ENCODE measurements around the gene RAB9A. TPM values are rescaled to one million over a fixed set of nuclear protein-coding genes. Genes with fewer than 3 reads are reported as not detected.
A peak's percentile ranks its signal among the peaks of the same experiment; 100 is the strongest.
"Not testable (repeated sequence)": the region's sequence is repeated elsewhere in the genome, so short reads cannot be mapped to it uniquely, and the experiment has no call there.

Gene RAB9A, protein sequence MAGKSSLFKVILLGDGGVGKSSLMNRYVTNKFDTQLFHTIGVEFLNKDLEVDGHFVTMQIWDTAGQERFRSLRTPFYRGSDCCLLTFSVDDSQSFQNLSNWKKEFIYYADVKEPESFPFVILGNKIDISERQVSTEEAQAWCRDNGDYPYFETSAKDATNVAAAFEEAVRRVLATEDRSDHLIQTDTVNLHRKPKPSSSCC
- 10 to 100 TPM; 15.7 to 28.1 (median 20.1) TPM for polyA plus RNA-seq (ENCODE audit: low read depth in 6 of 6)

DNA sequence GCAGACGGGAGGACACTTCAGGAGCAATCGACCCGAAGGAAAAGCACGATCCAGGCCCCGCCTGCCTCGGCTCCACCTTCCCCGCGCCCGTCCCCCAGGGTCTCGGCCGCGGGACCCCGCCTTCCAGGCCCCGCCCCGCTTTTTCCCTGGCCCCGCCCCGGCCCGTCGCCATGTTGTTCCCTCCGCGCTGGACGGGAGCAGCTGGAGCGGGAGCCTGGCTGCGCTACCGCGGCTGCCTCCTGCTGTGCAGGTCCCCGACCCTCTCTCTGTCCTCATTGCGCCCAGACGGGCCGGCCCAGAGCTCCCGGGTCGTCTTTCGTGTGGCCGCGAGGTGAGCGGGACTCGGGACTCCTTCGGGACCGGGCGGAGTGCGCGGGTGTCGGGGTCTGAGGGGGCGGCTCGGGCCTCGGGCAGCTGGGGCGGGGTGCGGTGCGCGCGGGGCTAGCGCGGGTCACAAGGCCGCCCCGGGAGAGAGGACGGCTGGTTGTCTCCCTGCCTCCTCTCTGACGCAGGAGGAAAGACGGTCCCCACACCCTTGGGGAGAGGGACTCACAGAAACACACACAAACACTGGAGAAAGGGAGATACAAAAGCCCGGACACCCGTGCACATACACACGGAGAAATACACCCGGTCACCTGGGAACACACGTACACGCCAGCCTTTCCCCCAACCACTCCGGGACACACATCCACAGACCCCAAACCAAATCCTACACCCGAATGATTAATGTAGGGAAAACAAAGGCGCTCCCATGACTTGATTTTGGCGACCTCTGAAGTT is at the start of gene RAB9A:
RAB9A (plus strand) TSS at position 171 of the 783 bp plus-strand sequence. CDS start 19,619 bp downstream, outside the sequence.
- peaks cover 32 to 52% (median 34%) of the 10 kb centered on the region in 3 donors for H3K4me1 Mint-ChIP-seq
- H3K36me3 Mint-ChIP-seq = no peaks in the 10 kb centered on the region
- peaks cover 0 to 8% (median 0%) of the 10 kb centered on the region in 3 donors for H3K27me3 Mint-ChIP-seq
- no peaks in the 10 kb centered on the region for H3K9me3 Mint-ChIP-seq
- H3K4me3 Mint-ChIP-seq = peak within 1 kb of the TSS; percentile 85 to 96 (median 93)
- DNase-seq (peak; percentile 71), ATAC-seq (ENCODE audit: low read depth in 2 of 2) (peak; percentile 84 to 86)
- H3K27ac Mint-ChIP-seq = peak within 1 kb of the TSS; percentile 83 to 96 (median 90)

DNA sequence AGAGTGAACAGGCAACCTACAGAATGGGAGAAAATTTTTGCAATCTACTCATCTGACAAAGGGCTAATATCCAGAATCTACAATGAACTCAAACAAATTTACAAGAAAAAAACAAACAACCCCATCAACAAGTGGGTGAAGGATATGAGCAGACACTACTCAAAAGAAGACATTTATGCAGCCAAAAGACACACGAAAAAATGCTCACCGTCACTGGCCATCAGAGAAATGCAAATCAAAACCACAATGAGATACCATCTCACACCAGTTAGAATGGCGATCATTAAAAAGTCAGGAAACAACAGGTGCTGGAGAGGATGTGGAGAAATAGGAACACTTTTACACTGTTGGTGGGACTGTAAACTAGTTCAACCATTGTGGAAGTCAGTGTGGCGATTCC is 47.2 kb upstream of the RAB9A start:
- DNase-seq, H3K4me3 Mint-ChIP-seq: not testable (repeated sequence)
- peaks cover 0 to 29% (median under 1%) of the 10 kb centered on the region in 3 donors for H3K27me3 Mint-ChIP-seq

DNA sequence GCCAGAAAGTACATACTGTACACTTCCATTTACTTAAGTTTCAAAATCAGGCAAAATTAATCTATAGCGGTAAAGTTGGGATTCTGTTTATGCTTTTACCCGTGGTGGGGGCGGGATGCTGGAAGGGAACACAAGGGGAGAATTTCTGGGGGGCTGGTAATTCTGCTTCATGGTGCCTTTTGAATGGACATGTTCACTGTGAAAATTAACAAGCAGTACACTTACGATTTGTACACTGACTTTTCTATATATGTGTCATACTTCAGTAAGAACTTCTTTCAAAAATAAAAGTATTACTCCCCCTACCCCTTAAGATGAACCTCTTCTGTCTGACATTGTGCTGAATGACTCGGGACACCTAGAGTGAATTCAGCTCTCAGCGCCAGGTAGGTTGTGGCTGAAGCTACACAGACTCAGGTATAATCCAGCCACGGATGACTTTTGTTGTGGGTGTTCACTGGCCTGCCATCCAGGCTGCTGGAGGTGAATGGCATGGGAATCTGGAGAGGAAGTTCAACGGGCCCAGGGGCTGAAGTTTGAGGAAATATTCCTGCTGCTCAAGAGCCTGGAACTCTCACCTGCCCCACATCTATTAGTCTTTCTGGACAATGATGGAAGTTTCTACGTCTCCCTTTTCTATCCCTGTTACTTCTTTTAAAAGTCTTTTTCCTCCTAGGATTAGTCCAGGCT is 43.3 kb upstream of the RAB9A start:
- DNase-seq (no peak), ATAC-seq (ENCODE audit: low read depth in 2 of 2) (no peak)
- Mint-ChIP-seq H3K36me3 (no peaks in the 10 kb centered on the region), H3K27me3 (peaks cover 0 to 35% (median 0%) of the 10 kb centered on the region in 3 donors), H3K4me1 (peaks cover 2 to 6% (median 6%) of the 10 kb centered on the region in 3 donors), H3K27ac (peak overlapping the region in 2 of 6 donors; percentile 15 to 49), H3K4me3 (no peak overlapping the region), H3K9me3 (peaks cover 0 to 4% (median 2%) of the 10 kb centered on the region in 7 donors)

More for the DNA sequence above, 47.2 kb upstream of the RAB9A start:
- peaks cover 0 to 20% (median 15%) of the 10 kb centered on the region in 7 donors for H3K9me3 Mint-ChIP-seq
- H3K4me1 Mint-ChIP-seq; ATAC-seq (ENCODE audit: low read depth in 2 of 2); H3K27ac Mint-ChIP-seq; H3K36me3 Mint-ChIP-seq: not testable (repeated sequence)

DNA sequence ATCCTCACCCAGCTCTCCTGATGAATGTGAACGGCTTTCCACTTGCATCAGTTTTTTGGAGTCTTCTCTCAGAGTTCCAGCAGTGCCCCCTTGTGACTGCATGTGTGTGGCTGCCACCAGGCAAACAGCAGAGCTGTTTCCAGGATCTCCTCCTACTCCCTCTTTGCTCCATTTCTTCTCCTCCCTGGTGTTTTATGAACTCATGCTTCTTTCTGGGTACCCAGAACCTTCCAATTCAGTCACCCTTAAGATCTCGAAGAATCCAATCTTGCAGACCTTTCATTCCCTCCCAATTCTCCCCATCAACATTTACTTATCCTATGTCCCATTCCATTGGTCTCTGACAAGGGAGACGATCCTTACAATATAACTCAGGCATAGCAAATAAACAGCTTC is 42.8 kb upstream of the RAB9A start:
- Mint-ChIP-seq H3K36me3 (no peaks in the 10 kb centered on the region), H3K4me3 (no peak overlapping the region), H3K9me3 (peaks cover 0 to 4% (median 2%) of the 10 kb centered on the region in 7 donors), H3K27me3 (peaks cover 0 to 35% (median 0%) of the 10 kb centered on the region in 3 donors), H3K27ac (peak overlapping the region in 1 of 6 donors; percentile 49), H3K4me1 (peaks cover 2 to 6% (median 6%) of the 10 kb centered on the region in 3 donors)
- DNase-seq (no peak), ATAC-seq (ENCODE audit: low read depth in 2 of 2) (no peak)

DNA sequence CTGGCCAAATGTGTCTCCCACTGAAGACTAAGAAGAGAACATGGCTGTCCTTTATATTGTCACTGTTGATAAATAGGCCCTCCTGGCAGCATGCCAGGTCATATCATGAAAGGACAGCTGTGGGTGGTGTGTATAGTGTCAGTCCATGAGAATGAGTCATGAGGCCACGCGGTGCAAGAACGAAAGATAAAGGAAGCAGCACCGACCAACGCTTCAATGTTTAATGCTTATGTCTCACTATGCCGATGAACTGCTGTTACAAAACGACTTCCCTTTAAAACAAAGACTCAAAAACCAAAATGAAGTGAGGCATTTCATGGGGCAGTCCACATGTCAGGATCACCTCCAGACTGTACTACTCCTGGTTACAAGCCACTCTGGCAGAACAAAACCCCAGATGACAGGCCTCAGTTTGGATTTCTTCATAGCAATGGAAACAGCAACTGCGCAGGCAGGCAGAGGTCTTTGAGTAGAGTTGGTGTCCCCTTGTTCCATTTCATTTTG is 41.2 kb upstream of the RAB9A start:
- H3K4me3 Mint-ChIP-seq = peak overlapping the region in 1 of 8 donors; percentile 6
- no peaks in the 10 kb centered on the region for H3K36me3 Mint-ChIP-seq
- H3K9me3 Mint-ChIP-seq = peaks cover 0 to 4% (median 2%) of the 10 kb centered on the region in 7 donors

DNA sequence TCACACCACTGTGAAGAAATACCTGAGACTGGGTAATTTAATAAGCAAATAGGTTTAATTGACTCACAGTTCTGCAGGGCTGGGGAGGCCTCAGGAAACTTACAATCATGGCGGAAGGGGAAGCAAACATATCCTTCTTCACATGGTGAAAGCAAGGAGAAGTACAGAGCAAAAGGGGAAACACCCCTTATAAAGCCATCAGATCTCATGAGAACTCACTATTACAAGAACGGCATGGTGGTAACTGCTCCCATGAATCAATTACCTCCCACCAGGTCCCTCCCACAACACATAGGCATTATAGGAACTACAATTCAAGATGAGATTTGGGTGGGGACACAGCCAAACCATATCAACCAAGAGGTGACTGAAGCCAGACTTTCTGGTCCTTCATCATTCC is 40.6 kb upstream of the RAB9A start:
- Mint-ChIP-seq H3K4me1 (peaks cover 6 to 18% (median 16%) of the 10 kb centered on the region in 3 donors), H3K27me3 (peaks cover 0 to 35% (median 0%) of the 10 kb centered on the region in 3 donors)
- not testable (repeated sequence) for DNase-seq; H3K9me3 Mint-ChIP-seq; ATAC-seq (ENCODE audit: low read depth in 2 of 2); H3K27ac Mint-ChIP-seq; H3K4me3 Mint-ChIP-seq; H3K36me3 Mint-ChIP-seq

More for the DNA sequence above, 41.2 kb upstream of the RAB9A start:
- DNase-seq = no peak
- Mint-ChIP-seq H3K27ac (no peak overlapping the region), H3K27me3 (peaks cover 0 to 35% (median 0%) of the 10 kb centered on the region in 3 donors), H3K4me1 (peaks cover 6 to 16% (median 15%) of the 10 kb centered on the region in 3 donors)
- ATAC-seq (ENCODE audit: low read depth in 2 of 2) = no peak

DNA sequence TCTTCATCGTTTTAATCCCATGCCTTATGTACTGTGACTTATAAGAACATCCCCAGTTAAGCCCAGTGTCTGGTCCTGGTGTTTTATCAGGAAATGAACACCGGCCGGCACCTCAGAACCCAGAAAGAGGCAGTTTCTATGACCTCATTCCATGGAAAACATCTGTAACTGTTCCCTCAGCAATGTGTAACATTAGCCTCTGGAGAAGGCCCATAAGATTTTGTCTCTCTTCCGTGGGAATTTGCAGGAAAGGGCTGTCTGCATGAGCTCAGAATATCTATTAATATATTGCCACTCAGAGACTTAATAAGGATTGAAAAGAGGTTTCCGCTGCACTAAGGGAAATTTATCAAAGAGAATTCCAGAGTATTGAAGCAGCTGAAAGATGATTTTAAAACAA is 39.1 kb upstream of the RAB9A start:
- no peaks in the 10 kb centered on the region for H3K36me3 Mint-ChIP-seq
- peaks cover 6 to 29% (median 23%) of the 10 kb centered on the region in 3 donors for H3K4me1 Mint-ChIP-seq
- ATAC-seq (ENCODE audit: low read depth in 2 of 2) (no peak), DNase-seq (no peak)
- H3K27ac Mint-ChIP-seq = no peak overlapping the region
- peaks cover 0 to 4% (median 2%) of the 10 kb centered on the region in 7 donors for H3K9me3 Mint-ChIP-seq
- H3K4me3 Mint-ChIP-seq = no peak overlapping the region
- H3K27me3 Mint-ChIP-seq = peaks cover 0 to 35% (median 0%) of the 10 kb centered on the region in 3 donors

DNA sequence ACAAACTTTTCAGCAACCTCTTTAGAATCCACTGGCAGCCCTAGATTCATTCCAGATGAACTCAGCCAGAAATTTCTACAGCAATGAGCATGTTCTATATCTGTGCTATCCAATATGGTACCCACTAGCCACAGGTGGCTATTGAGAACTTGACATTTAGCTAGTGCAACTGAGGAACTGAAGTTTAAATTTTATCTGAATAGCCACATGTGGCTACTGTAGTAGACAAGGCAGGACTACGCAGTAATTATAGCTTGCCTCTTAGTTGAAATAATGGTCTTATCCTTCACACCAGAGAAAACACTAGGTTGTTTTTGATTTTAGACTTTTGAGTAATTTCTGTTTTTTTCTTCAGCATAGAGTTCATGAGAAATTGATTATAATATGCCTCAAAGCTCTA is 38.6 kb upstream of the RAB9A start:
- H3K9me3 Mint-ChIP-seq = peaks cover 0 to 4% (median 2%) of the 10 kb centered on the region in 7 donors
- H3K27ac Mint-ChIP-seq = no peak overlapping the region
- H3K27me3 Mint-ChIP-seq = peaks cover 0 to 31% (median 0%) of the 10 kb centered on the region in 3 donors
- H3K4me1 Mint-ChIP-seq = peaks cover 6 to 29% (median 26%) of the 10 kb centered on the region in 3 donors
- DNase-seq (no peak), ATAC-seq (ENCODE audit: low read depth in 2 of 2) (no peak)
- no peaks in the 10 kb centered on the region for H3K36me3 Mint-ChIP-seq
- no peak overlapping the region for H3K4me3 Mint-ChIP-seq

DNA sequence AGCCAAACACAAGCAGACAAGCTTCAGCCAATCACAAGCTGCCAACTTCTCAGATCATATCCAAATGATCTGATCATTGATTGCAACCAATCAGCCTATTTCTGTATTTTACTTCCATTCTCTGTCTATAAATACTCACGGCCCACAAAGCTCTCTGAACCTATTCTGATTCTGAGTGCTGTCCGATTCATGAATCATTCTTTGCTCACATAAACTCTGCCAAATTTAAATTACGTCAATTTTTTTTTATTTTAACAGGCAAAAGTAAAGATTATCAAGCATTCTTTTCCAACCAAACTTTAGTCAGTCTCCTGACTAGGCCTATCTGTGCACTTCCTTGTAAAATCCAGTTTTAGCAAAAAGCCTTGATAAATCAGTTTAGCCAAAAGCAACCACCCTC is 37.8 kb upstream of the RAB9A start:
- Mint-ChIP-seq H3K4me3 (peak overlapping the region in 2 of 8 donors; percentile 55 to 76), H3K27ac (peak overlapping the region in 3 of 6 donors; percentile 34 to 72 (median 61)), H3K4me1 (peaks cover 3 to 29% (median 24%) of the 10 kb centered on the region in 3 donors), H3K9me3 (peaks cover 0 to 4% (median 2%) of the 10 kb centered on the region in 7 donors), H3K36me3 (no peaks in the 10 kb centered on the region), H3K27me3 (peaks cover 0 to 22% (median 0%) of the 10 kb centered on the region in 3 donors)
- ATAC-seq (ENCODE audit: low read depth in 2 of 2) = no peak
- no peak for DNase-seq

DNA sequence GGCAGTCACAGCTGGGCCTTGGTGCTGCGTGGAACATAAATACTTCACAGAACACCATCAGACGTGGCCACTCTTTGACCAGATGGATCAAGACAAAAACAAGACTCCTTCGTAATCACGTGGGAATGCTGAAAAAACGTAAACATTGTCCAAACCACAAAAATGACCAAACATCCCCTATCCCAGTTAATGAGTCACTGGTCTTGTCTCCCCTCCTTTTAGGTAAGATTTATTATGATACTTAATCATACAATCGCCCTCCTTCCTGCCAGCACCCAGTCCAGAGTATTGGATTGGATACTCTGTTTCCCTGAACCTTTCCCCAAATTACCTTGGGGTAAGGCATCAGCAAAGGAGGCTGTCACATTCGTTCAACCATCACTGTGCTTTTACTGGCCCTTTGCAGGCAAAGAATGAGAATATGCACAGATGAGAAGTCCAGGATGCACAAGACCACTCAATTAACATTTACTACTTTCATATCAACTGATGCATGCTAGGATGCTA is 36.6 kb upstream of the RAB9A start:
- Mint-ChIP-seq H3K27me3 (peaks cover 0 to 15% (median 0%) of the 10 kb centered on the region in 3 donors), H3K27ac (peak overlapping the region in 5 of 6 donors; percentile 64 to 98 (median 97)), H3K4me1 (peaks cover 0 to 27% (median 21%) of the 10 kb centered on the region in 3 donors), H3K9me3 (peaks cover 0 to 4% (median 2%) of the 10 kb centered on the region in 7 donors), H3K36me3 (peaks cover 0 to 6% of the 10 kb centered on the region in 2 donors), H3K4me3 (peak overlapping the region; percentile 88 to 98 (median 97))
- ATAC-seq (ENCODE audit: low read depth in 2 of 2) = no peak
- DNase-seq = no peak

DNA sequence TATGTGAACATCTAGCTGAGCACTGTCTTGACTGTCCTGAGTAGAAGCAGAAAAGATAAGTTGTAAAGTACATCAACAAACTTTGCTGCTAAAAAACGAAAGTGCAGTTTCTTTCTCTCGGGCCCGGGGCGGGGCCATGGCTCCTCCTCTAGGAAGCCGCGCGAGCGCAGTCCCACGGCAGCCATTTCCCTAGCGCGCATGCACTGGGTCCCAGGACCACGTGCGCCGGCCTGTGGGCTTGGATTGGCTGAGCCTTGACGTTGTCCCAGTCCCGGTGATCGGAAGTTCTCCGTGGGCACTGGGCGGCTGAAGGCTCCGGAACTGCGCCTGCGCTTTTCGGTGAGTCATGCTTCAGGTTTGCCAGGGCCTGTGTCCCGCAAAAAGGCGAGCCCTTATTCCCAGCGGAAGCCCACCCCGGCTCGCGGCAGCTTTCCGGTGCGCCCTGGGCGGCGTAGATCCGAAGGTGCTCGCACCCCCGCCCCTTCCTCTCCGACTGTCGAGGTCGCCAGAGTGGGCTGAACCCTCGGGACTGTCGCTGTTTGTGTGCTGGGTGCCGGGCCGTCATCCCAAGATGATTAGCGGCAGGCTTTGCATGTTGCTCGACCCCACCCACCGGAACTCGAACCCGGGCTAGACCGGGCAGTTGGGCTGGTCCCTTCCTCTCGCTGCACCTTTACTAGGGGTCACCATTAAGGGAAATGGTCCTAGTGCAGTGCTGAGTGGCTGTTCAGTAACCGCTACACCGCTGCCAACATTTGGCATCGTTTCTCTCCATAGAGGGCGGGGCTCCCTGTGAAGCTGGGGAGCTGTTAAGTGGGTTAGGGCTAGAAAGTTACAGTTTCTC is 35.9 kb upstream of the RAB9A start, which contains the start of gene TCEANC:
TCEANC (plus strand) TSS at position 292 of the 844 bp plus-strand sequence. CDS start 9,368 bp downstream, outside the sequence.
- DNase-seq = peak; percentile 94
- H3K9me3 Mint-ChIP-seq = peaks cover 0 to 3% (median 0%) of the 10 kb centered on the region in 7 donors
- H3K27me3 Mint-ChIP-seq = peaks cover 0 to 9% (median 0%) of the 10 kb centered on the region in 3 donors
- H3K36me3 Mint-ChIP-seq = peaks cover 0 to 6% of the 10 kb centered on the region in 2 donors
- H3K4me1 Mint-ChIP-seq = peaks cover 0 to 27% (median 24%) of the 10 kb centered on the region in 3 donors
- peak; percentile 92 to 96 for ATAC-seq (ENCODE audit: low read depth in 2 of 2)
- peak within 1 kb of the TSS; percentile 91 to 99 (median 98) for H3K27ac Mint-ChIP-seq
- peak within 1 kb of the TSS; percentile 88 to 98 (median 97) for H3K4me3 Mint-ChIP-seq

DNA sequence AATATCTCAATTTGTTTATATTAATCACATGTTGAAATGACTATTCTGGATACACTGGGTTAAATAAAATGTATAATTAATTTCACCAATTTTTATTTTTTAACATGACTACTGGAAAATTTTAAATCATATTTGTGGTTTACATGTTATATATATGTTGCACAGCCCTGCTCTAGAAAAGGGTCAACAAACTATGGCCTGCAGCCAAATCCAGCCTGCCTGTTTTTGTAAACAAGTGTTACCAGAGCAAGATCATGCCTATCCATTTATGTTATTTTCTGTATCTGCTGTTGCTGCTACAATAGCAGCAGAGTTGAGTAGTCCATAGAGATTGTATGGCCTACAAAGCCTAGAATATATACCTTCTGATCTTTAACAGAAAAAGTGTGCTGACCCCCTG is 34.8 kb upstream of the RAB9A start:
- peaks cover 0 to 33% (median 29%) of the 10 kb centered on the region in 3 donors for H3K4me1 Mint-ChIP-seq
- ATAC-seq (ENCODE audit: low read depth in 2 of 2) = no peak
- peaks cover 0 to 6% of the 10 kb centered on the region in 2 donors for H3K36me3 Mint-ChIP-seq
- H3K9me3 Mint-ChIP-seq = no peaks in the 10 kb centered on the region
- H3K27me3 Mint-ChIP-seq = no peaks in the 10 kb centered on the region
- peak overlapping the region in 4 of 8 donors; percentile 12 to 97 (median 92) for H3K4me3 Mint-ChIP-seq
- DNase-seq = no peak
- peak overlapping the region in 2 of 6 donors; percentile 39 to 91 for H3K27ac Mint-ChIP-seq
